Tibial nerve (tissue), 4 donors: ENCODE measurements around the gene NTRK3.

Source experiments
- CTCF ChIP-seq, 5 experiments: fragments of 200-600 bp in 3 of 5; fragments of 450-650 bp in 2 of 5; sonication (generic) in 3 of 5; IDR thresholded peaks; one replicate each; pipeline ENCODE4 v1.5.1; 2016 to 2019; ENCODE audit warnings: antibody characterized with exemption in 5 of 5, mild to moderate bottlenecking in 3 of 5, moderate library complexity in 2 of 5
- EP300 ChIP-seq, 2 donors: sonication (generic); formaldehyde crosslinking; IDR thresholded peaks; one replicate each; pipeline ENCODE4 v1.6.1; 2017; ENCODE audit warnings: antibody characterized with exemption in 2 of 2, mild to moderate bottlenecking in 1 of 2
- POLR2A ChIP-seq, 2 donors: fragments of 450-650 bp; IDR thresholded peaks; one replicate each; pipeline ENCODE4 v1.6.1; 2017; ENCODE audit warnings: antibody characterized with exemption in 2 of 2, mild to moderate bottlenecking in 2 of 2, moderate library complexity in 2 of 2

- TF ChIP-seq CTCF (IDR thresholded peaks at IDR 0.05) (no peak), EP300 (IDR thresholded peaks at IDR 0.05) (no peak), POLR2A (IDR thresholded peaks at IDR 0.05) (no peak)
Measured at GRCh38 chr15:87866961-87867360, 389.6 kb downstream of the NTRK3 start.
